Measurements from ENCODE around the gene ZDHHC19. TPM values are rescaled to one million over a fixed set of nuclear protein-coding genes. Genes with fewer than 3 reads are reported as not detected.

Gene ZDHHC19
- total RNA-seq, 1 donor from 2014 or later = not detected

- no peak overlapping the region for H3K4me3 Mint-ChIP-seq (ENCODE audit: unreplicated experiment)
- peaks cover 9% of the 10 kb centered on the region for H3K4me1 ChIP-seq (ENCODE audit: insufficient read depth, low read length)
- peaks cover 3% of the 10 kb centered on the region for H3K27me3 ChIP-seq (ENCODE audit: insufficient read depth, low read length)
- H3K36me3 Mint-ChIP-seq (ENCODE audit: low read depth, unreplicated experiment) = peaks cover 5% of the 10 kb centered on the region
- no peaks in the 10 kb centered on the region for H3K79me2 ChIP-seq (ENCODE audit: insufficient read depth, low read length)
- no peak overlapping the region for H2AFZ ChIP-seq (ENCODE audit: low read depth, low read length)
- no peak overlapping the region for H3K27ac ChIP-seq (ENCODE audit: low read depth, low read length)
- no peaks in the 10 kb centered on the region for H3K9me3 ChIP-seq (ENCODE audit: insufficient read depth, low read depth, low read length)
- H4K20me1 ChIP-seq (ENCODE audit: insufficient read depth, low read length) = no peaks in the 10 kb centered on the region
- DNase-seq (ENCODE audit: low read depth) (no peak), FAIRE-seq (no peak)
- no peak overlapping the region for H3K27ac Mint-ChIP-seq (ENCODE audit: unreplicated experiment)
- TF ChIP-seq EZH2 (IDR thresholded peaks at IDR 0.05; ENCODE audit: insufficient read depth, low read length) = no peak
- no peak for TF ChIP-seq CTCF (IDR thresholded peaks at IDR 0.05; ENCODE audit: insufficient read depth, low read depth, low read length)
- no peak overlapping the region for H3K4me3 ChIP-seq (ENCODE audit: insufficient read depth, low read depth, low read length)
- H3K27me3 Mint-ChIP-seq (ENCODE audit: low read depth, unreplicated experiment) = no peaks in the 10 kb centered on the region
- no peaks in the 10 kb centered on the region for H3K9me3 Mint-ChIP-seq (ENCODE audit: unreplicated experiment)
- H3K4me2 ChIP-seq (ENCODE audit: low read length) = no peak overlapping the region
- H3K4me1 Mint-ChIP-seq (ENCODE audit: low read depth, unreplicated experiment) = peaks cover 13% of the 10 kb centered on the region
- no peaks in the 10 kb centered on the region for H3K36me3 ChIP-seq (ENCODE audit: insufficient read depth, low read length)
- no peak overlapping the region for H3K9ac ChIP-seq (ENCODE audit: low read length)
Measured at GRCh38 chr3:196222876-196223595, 11.8 kb upstream of the ZDHHC19 start.

- Histone ChIP-seq H3K36me3 (ENCODE audit: insufficient read depth, low read length) (no peaks in the 10 kb centered on the region), H3K9ac (ENCODE audit: low read length) (no peak overlapping the region), H3K27me3 (ENCODE audit: insufficient read depth, low read length) (peaks cover 3% of the 10 kb centered on the region), H2AFZ (ENCODE audit: low read depth, low read length) (no peak overlapping the region), H3K4me2 (ENCODE audit: low read length) (no peak overlapping the region), H3K79me2 (ENCODE audit: insufficient read depth, low read length) (no peaks in the 10 kb centered on the region), H3K4me1 (ENCODE audit: insufficient read depth, low read length) (peaks cover 9% of the 10 kb centered on the region), H3K4me3 (ENCODE audit: insufficient read depth, low read depth, low read length) (no peak overlapping the region), H4K20me1 (ENCODE audit: insufficient read depth, low read length) (no peaks in the 10 kb centered on the region), H3K9me3 (ENCODE audit: insufficient read depth, low read depth, low read length) (no peaks in the 10 kb centered on the region), H3K27ac (ENCODE audit: low read depth, low read length) (no peak overlapping the region)
- DNase-seq (ENCODE audit: low read depth) = no peak
- peaks cover 5% of the 10 kb centered on the region for H3K36me3 Mint-ChIP-seq (ENCODE audit: low read depth, unreplicated experiment)
- H3K27ac Mint-ChIP-seq (ENCODE audit: unreplicated experiment) = no peak overlapping the region
- TF ChIP-seq EZH2 (IDR thresholded peaks at IDR 0.05; ENCODE audit: insufficient read depth, low read length) (no peak), CTCF (IDR thresholded peaks at IDR 0.05; ENCODE audit: insufficient read depth, low read depth, low read length) (no peak)
- H3K27me3 Mint-ChIP-seq (ENCODE audit: low read depth, unreplicated experiment) = no peaks in the 10 kb centered on the region
- H3K9me3 Mint-ChIP-seq (ENCODE audit: unreplicated experiment) = no peaks in the 10 kb centered on the region
- H3K4me3 Mint-ChIP-seq (ENCODE audit: unreplicated experiment) = no peak overlapping the region
- peaks cover 5% of the 10 kb centered on the region for H3K4me1 Mint-ChIP-seq (ENCODE audit: low read depth, unreplicated experiment)
- FAIRE-seq = no peak
Measured at GRCh38 chr3:196220991-196221390, 9.8 kb upstream of the ZDHHC19 start.

GRCh38 chr3:196220587-196220986 lies 9.4 kb upstream of the ZDHHC19 start:
- no peak for FAIRE-seq

More at GRCh38 chr3:196220587-196220986, 9.4 kb upstream of the ZDHHC19 start:
- Histone ChIP-seq H3K4me1 (ENCODE audit: insufficient read depth, low read length) (peaks cover 9% of the 10 kb centered on the region), H4K20me1 (ENCODE audit: insufficient read depth, low read length) (no peaks in the 10 kb centered on the region), H3K4me3 (ENCODE audit: insufficient read depth, low read depth, low read length) (no peak overlapping the region), H3K9me3 (ENCODE audit: insufficient read depth, low read depth, low read length) (no peaks in the 10 kb centered on the region), H3K9ac (ENCODE audit: low read length) (no peak overlapping the region), H3K4me2 (ENCODE audit: low read length) (no peak overlapping the region), H3K27ac (ENCODE audit: low read depth, low read length) (no peak overlapping the region), H3K27me3 (ENCODE audit: insufficient read depth, low read length) (peaks cover 3% of the 10 kb centered on the region), H3K79me2 (ENCODE audit: insufficient read depth, low read length) (no peaks in the 10 kb centered on the region), H3K36me3 (ENCODE audit: insufficient read depth, low read length) (no peaks in the 10 kb centered on the region), H2AFZ (ENCODE audit: low read depth, low read length) (no peak overlapping the region)
- DNase-seq (ENCODE audit: low read depth) = no peak
- Mint-ChIP-seq H3K4me3 (ENCODE audit: unreplicated experiment) (no peak overlapping the region), H3K27me3 (ENCODE audit: low read depth, unreplicated experiment) (peaks cover 3% of the 10 kb centered on the region), H3K4me1 (ENCODE audit: low read depth, unreplicated experiment) (peaks cover 5% of the 10 kb centered on the region), H3K36me3 (ENCODE audit: low read depth, unreplicated experiment) (peaks cover 5% of the 10 kb centered on the region), H3K9me3 (ENCODE audit: unreplicated experiment) (no peaks in the 10 kb centered on the region), H3K27ac (ENCODE audit: unreplicated experiment) (no peak overlapping the region)
- TF ChIP-seq EZH2 (IDR thresholded peaks at IDR 0.05; ENCODE audit: insufficient read depth, low read length) (no peak), CTCF (IDR thresholded peaks at IDR 0.05; ENCODE audit: insufficient read depth, low read depth, low read length) (no peak)

All from astrocyte (in vitro differentiated cells and primary cell).